Prostate gland (tissue), 2 donors: ENCODE measurements around the gene GABBR2. TPM values are rescaled to one million over a fixed set of nuclear protein-coding genes. Genes with fewer than 3 reads are reported as not detected.

Source experiments
- DNase-seq: peaks from one replicate; pipeline ENCODE4 v3.0.0-alpha.2; 2019; ENCODE audit warnings: low spot score
- H3K27ac ChIP-seq, 2 donors: fragments of 200-600 bp; sonication (generic); 2 replicates each; pipeline ENCODE4 v1.5.1; 2017 to 2019
- H3K27me3 ChIP-seq: fragments of 200-600 bp; sonication (generic); replicated peaks from 2 replicates; pipeline ENCODE4 v1.5.1; 2019; ENCODE audit not compliant: insufficient read depth
- H3K36me3 ChIP-seq, 2 donors: fragments of 200-600 bp; sonication (generic); 1 replicate in 1 of 2; 2 replicates in 1 of 2; pipeline versions ENCODE4 v1.5.1 to v1.8.1; 2017 to 2019
- H3K4me1 ChIP-seq: fragments of 200-600 bp; sonication (generic); replicated peaks from 2 replicates; pipeline ENCODE4 v1.5.1; 2019
- H3K4me3 ChIP-seq, 2 donors: fragments of 200-600 bp; sonication (generic); 2 replicates each; pipeline ENCODE4 v1.5.1; 2017 to 2019
- H3K9me3 ChIP-seq: fragments of 200-600 bp; sonication (generic); 2 replicates; pipeline ENCODE4 v1.5.1; 2017
- POLR2A ChIP-seq: fragments of 450-650 bp; IDR thresholded peaks from one replicate; pipeline ENCODE4 v1.6.1; 2016; ENCODE audit warnings: antibody characterized with exemption, mild to moderate bottlenecking
- POLR2AphosphoS5 ChIP-seq: sonication (generic); formaldehyde crosslinking; IDR thresholded peaks from one replicate; pipeline ENCODE4 v1.6.1; 2017; ENCODE audit warnings: antibody characterized with exemption
- WGBS: methylation state at CpG from one replicate; pipeline ENCODE4 v1.1.5; 2018; 5-methylcytosine and 5-hydroxymethylcytosine counted together
- intact Hi-C: fragments of 100-400 bp; cut with DNase I; formaldehyde crosslinking; loops from one replicate; pipeline ENCODE4 v1.14.2; 2022
- total RNA-seq, 2 donors: library from RNA; depleted of rRNA; stranded (reverse); fragments of >200 nt; gene quantifications; one replicate each; pipeline ENCODE4 v1.1.0, GENCODE V29; 2016
- TF ChIP-seq, protein P1 (sequence below), 4 experiments: fragments of 200-600 bp in 2 of 4; fragments of 450-650 bp in 2 of 4; sonication (generic) in 2 of 4; IDR thresholded peaks; 1 replicate in 3 of 4; 2 replicates in 1 of 4; pipeline ENCODE4 v1.5.1; 2016 to 2019; ENCODE audit warnings: antibody characterized with exemption in 4 of 4, mild to moderate bottlenecking in 2 of 4, moderate library complexity in 2 of 4

The GABBR2 gene
- total RNA-seq, 2 donors from 2014 or later: 0.97 TPM; not detected in 1

DNA sequence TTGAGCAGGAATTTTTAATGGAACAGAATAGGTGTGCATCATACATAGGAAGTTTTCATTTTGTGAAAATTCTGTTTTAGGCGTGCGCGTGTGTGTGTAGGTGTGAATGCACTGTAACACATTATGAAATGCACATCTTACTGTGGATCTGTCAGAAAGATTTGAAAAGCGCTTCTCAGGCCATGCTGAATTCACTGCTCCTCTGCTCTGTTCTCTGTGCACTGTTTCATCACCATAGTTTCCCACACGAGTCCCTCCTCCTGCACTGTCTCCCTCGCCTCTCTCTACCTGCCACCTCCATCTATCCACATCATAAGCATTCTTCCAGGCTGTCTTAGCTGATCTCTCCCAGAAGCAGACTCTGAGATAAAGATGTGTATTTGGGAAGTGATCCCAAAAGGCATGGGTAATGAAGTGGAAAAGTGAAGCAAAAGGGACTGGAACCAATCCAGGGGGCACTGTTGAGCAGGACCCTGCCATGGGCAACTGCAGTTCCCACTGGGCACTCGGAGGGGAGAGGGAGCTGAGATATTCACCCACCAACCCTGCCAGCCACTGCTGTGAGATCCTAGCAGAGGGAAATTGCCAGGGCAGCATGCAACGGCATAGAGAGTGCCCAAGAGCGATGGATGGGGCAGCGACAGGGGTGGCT, 65.9 kb downstream of the GABBR2 start:
- intact Hi-C loops: no loop called here
- no peaks in the 10 kb centered on the region for H3K9me3 ChIP-seq
- TF ChIP-seq POLR2A (no peak), POLR2AphosphoS5 (no peak)
- TF ChIP-seq, protein P1, sequence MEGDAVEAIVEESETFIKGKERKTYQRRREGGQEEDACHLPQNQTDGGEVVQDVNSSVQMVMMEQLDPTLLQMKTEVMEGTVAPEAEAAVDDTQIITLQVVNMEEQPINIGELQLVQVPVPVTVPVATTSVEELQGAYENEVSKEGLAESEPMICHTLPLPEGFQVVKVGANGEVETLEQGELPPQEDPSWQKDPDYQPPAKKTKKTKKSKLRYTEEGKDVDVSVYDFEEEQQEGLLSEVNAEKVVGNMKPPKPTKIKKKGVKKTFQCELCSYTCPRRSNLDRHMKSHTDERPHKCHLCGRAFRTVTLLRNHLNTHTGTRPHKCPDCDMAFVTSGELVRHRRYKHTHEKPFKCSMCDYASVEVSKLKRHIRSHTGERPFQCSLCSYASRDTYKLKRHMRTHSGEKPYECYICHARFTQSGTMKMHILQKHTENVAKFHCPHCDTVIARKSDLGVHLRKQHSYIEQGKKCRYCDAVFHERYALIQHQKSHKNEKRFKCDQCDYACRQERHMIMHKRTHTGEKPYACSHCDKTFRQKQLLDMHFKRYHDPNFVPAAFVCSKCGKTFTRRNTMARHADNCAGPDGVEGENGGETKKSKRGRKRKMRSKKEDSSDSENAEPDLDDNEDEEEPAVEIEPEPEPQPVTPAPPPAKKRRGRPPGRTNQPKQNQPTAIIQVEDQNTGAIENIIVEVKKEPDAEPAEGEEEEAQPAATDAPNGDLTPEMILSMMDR (IDR thresholded peaks at IDR 0.05): no peak
- no peaks in the 10 kb centered on the region for H3K4me1 ChIP-seq
- H3K27me3 ChIP-seq: no peaks in the 10 kb centered on the region
- no peak for DNase-seq
- no peaks in the 10 kb centered on the region for H3K36me3 ChIP-seq
- WGBS: 69% methylated on average over 10 of the region's 10 CpGs
- no peak overlapping the region for H3K4me3 ChIP-seq
- no peak overlapping the region for H3K27ac ChIP-seq

DNA sequence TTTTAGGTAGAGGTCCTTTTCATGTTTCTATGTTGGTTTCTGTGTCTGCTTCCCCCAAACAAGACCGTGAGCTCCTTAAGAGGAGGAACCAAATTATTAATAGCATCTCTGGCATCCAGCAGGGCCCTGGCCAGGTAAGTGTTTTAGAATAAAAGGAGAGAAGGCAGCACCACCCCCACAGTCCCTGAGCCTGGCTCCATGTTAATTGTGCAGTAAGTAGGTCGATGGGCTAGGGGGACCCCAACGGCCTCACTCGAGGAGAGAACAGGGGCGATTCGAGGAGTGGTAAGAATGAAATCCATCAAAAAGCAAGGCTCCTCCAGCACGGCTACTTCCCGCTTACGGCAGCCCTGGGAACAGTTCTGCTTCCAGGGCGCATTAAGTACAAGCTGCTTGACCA, 67.0 kb downstream of the GABBR2 start:
- intact Hi-C loops: no loop called here
- no peaks in the 10 kb centered on the region for H3K4me1 ChIP-seq
- H3K36me3 ChIP-seq: no peaks in the 10 kb centered on the region
- WGBS: 77% methylated on average over 10 of the region's 10 CpGs
- H3K4me3 ChIP-seq: no peak overlapping the region
- no peak overlapping the region for H3K27ac ChIP-seq
- H3K9me3 ChIP-seq: no peaks in the 10 kb centered on the region
- TF ChIP-seq POLR2A (no peak), POLR2AphosphoS5 (no peak)
- TF ChIP-seq, protein P1 (IDR thresholded peaks at IDR 0.05): no peak
- DNase-seq: no peak
- no peaks in the 10 kb centered on the region for H3K27me3 ChIP-seq

DNA sequence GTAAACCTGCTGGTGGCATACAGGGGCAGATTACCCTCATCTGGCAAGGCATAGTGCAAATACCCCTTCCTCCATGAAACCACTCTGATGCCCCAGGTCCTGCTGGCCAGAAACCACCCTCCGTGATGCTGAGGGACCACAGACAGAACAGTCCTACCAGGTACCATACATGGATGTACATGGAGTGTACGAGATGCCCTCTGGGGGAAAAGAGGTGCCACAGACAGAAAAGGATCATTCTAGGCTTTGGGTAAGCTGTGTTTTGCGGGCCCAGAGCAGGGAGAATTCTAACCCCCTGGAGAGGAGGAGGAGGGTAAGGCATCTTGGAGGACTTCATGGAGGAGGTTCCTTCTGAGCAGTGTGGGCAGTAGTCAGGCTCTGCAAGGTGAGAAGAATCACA, 68.3 kb downstream of the GABBR2 start:
- Histone ChIP-seq H3K9me3 (no peaks in the 10 kb centered on the region), H3K27me3 (no peaks in the 10 kb centered on the region), H3K4me1 (no peaks in the 10 kb centered on the region), H3K27ac (no peak overlapping the region), H3K4me3 (no peak overlapping the region), H3K36me3 (no peaks in the 10 kb centered on the region)
- WGBS: 92% methylated on average over 3 of the region's 3 CpGs
- DNase-seq: no peak
- no peak for TF ChIP-seq POLR2AphosphoS5
- no peak for TF ChIP-seq POLR2A
- TF ChIP-seq, protein P1 (IDR thresholded peaks at IDR 0.05): no peak
- intact Hi-C loops: no loop called here

DNA sequence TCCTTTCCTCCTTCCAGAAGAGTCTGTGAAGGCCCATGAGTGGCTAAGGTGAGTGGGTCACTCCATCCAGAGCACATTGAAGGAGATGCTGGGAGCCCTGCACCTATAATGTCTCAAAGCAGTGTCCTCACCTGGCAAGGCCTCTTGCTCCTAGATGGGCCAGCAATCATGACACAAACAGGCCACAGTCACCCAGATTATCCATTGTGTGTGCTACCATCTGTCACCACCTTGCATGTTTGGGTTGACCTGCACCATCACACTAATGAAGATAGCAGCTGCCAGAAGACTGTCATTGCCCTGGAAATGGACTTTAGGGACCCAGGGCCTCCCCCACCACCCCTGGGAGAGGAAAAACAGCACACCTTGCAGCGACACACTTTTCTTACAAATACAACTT, 69.6 kb downstream of the GABBR2 start:
- H3K27ac ChIP-seq: no peak overlapping the region
- no peak for TF ChIP-seq POLR2A
- no peak for TF ChIP-seq POLR2AphosphoS5
- TF ChIP-seq, protein P1 (IDR thresholded peaks at IDR 0.05): no peak
- H3K9me3 ChIP-seq: no peaks in the 10 kb centered on the region
- intact Hi-C loops: no loop called here
- no peaks in the 10 kb centered on the region for H3K36me3 ChIP-seq
- H3K4me1 ChIP-seq: no peaks in the 10 kb centered on the region
- WGBS: 78% methylated on average over 1 of the region's 1 CpG
- H3K27me3 ChIP-seq: no peaks in the 10 kb centered on the region
- H3K4me3 ChIP-seq: no peak overlapping the region
- no peak for DNase-seq

DNA sequence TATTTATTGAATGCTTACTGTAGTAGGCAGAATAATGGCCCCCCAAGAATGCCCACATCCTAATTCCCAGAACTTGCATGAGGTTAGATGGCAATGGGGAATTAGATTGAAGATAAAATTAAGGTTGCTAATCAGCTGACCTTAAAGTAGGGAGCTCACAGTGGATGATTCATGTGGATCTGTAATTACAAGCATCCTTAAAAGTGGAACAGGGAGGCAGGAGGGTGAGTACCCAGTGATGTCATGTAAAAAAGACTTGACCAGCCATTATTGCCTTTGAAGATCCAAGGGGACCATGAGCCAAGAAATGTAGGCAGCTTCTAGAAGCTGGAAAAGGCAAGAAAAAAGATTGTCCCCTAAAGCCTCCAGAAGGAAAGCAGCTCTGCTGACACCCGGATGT, 71.4 kb downstream of the GABBR2 start:
- H3K9me3 ChIP-seq: no peaks in the 10 kb centered on the region
- H3K36me3 ChIP-seq: no peaks in the 10 kb centered on the region
- H3K27me3 ChIP-seq: no peaks in the 10 kb centered on the region
- no peak overlapping the region for H3K27ac ChIP-seq
- intact Hi-C loops: no loop called here
- no peak overlapping the region for H3K4me3 ChIP-seq
- 100% methylated on average over 1 of the region's 1 CpG for WGBS
- DNase-seq: no peak
- TF ChIP-seq POLR2AphosphoS5 (no peak), POLR2A (no peak)
- TF ChIP-seq, protein P1 (IDR thresholded peaks at IDR 0.05): no peak
- no peaks in the 10 kb centered on the region for H3K4me1 ChIP-seq
